ENCODE measurements around the gene TMED8. TPM values are rescaled to one million over a fixed set of nuclear protein-coding genes. Genes with fewer than 3 reads are reported as not detected.

TMED8 gene
- total RNA-seq, 1 donor from 2014 or later: 31.3 TPM

- Mint-ChIP-seq H3K9me3 (no peaks in the 10 kb centered on the region), H3K4me3 (no peak overlapping the region), H3K4me1 (peaks cover 11% of the 10 kb centered on the region), H3K27me3 (no peaks in the 10 kb centered on the region), H3K27ac (no peak overlapping the region), H3K36me3 (ENCODE audit: low read depth) (peaks cover 7% of the 10 kb centered on the region)
- no peak for DNase-seq
- no peak for ATAC-seq (ENCODE audit: low read depth)
- intact Hi-C loops (cut with micrococcal nuclease): loop anchor here (1.0 kb wide), 2 partner anchors 16 to 165 kb away; no protein-coding TSS in a partner anchor
- TF ChIP-seq, protein P1, sequence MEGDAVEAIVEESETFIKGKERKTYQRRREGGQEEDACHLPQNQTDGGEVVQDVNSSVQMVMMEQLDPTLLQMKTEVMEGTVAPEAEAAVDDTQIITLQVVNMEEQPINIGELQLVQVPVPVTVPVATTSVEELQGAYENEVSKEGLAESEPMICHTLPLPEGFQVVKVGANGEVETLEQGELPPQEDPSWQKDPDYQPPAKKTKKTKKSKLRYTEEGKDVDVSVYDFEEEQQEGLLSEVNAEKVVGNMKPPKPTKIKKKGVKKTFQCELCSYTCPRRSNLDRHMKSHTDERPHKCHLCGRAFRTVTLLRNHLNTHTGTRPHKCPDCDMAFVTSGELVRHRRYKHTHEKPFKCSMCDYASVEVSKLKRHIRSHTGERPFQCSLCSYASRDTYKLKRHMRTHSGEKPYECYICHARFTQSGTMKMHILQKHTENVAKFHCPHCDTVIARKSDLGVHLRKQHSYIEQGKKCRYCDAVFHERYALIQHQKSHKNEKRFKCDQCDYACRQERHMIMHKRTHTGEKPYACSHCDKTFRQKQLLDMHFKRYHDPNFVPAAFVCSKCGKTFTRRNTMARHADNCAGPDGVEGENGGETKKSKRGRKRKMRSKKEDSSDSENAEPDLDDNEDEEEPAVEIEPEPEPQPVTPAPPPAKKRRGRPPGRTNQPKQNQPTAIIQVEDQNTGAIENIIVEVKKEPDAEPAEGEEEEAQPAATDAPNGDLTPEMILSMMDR (IDR thresholded peaks at IDR 0.05): no peak
- ChIA-PET POLR2A (no interaction called here), CTCF (interaction anchor here (0.8 to 3.6 kb wide), 16 partner anchors 13 to 606 kb away, joined by 3 to 39 read pairs (median 5); no protein-coding TSS in a partner anchor)
These were observed 60.0 kb downstream of the TMED8 start for GRCh38 chr14:77316872-77317301.

DNA sequence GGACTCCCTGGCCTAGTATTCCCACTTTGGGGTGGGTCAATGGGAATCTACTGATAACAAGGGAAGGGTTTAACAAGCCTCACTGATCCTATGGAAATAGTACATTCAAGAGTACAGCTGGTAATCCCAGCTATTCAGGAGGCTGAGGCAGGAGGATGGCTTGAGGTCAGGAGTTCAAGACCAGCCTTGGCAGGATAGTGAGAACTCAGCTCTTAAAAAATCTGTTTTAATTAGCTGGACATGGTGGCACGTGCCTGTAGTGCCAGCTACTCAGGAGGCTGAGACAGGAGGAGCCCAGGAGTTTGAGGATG lies 60.7 kb downstream of the TMED8 start:
- TF ChIP-seq, protein P1 (IDR thresholded peaks at IDR 0.05): no peak
- Mint-ChIP-seq H3K4me1 (peaks cover 9% of the 10 kb centered on the region), H3K9me3 (no peaks in the 10 kb centered on the region), H3K27me3 (no peaks in the 10 kb centered on the region), H3K4me3 (no peak overlapping the region), H3K36me3 (ENCODE audit: low read depth) (peaks cover 5% of the 10 kb centered on the region), H3K27ac (no peak overlapping the region)
- ChIA-PET POLR2A (interaction anchor here (1.0 kb wide), 1 partner anchor 194 kb away, joined by 5 read pairs; no protein-coding TSS in a partner anchor), CTCF (interaction anchor here (0.6 to 3.6 kb wide), 34 partner anchors 8 to 606 kb away, joined by 3 to 39 read pairs (median 4); partner anchors contain the start of genes SAMD15 and TMED8)
- ATAC-seq (ENCODE audit: low read depth) (no peak), DNase-seq (no peak)
- intact Hi-C loops (cut with micrococcal nuclease): loop anchor here (1.0 kb wide), 2 partner anchors 15 to 164 kb away; no protein-coding TSS in a partner anchor

GRCh38 chr14:77314539-77315457 lies 62.1 kb downstream of the TMED8 start:
- H3K4me1 Mint-ChIP-seq: peaks cover 4% of the 10 kb centered on the region
- H3K4me3 Mint-ChIP-seq: no peak overlapping the region
- TF ChIP-seq, protein P1 (IDR thresholded peaks at IDR 0.05): no peak
- ATAC-seq (ENCODE audit: low read depth): no peak
- peaks cover 2% of the 10 kb centered on the region for H3K36me3 Mint-ChIP-seq (ENCODE audit: low read depth)
- ChIA-PET CTCF (interaction anchor here (1.0 to 3.6 kb wide), 14 partner anchors 8 to 442 kb away, joined by 3 to 39 read pairs (median 7); partner anchors contain the start of genes SAMD15 and TMED8), POLR2A (interaction anchor here (0.7 kb wide), 1 partner anchor 238 kb away, joined by 3 read pairs; no protein-coding TSS in a partner anchor)
- no peaks in the 10 kb centered on the region for H3K9me3 Mint-ChIP-seq
- no peaks in the 10 kb centered on the region for H3K27me3 Mint-ChIP-seq
- no peak overlapping the region for H3K27ac Mint-ChIP-seq
- intact Hi-C loops (cut with micrococcal nuclease): no loop called here
- no peak for DNase-seq

- Mint-ChIP-seq H3K9me3 (no peaks in the 10 kb centered on the region), H3K4me3 (no peak overlapping the region), H3K27ac (no peak overlapping the region), H3K36me3 (ENCODE audit: low read depth) (peaks cover 2% of the 10 kb centered on the region), H3K4me1 (peaks cover 4% of the 10 kb centered on the region), H3K27me3 (no peaks in the 10 kb centered on the region)
- POLR2A ChIA-PET: interaction anchor here (0.7 kb wide), 1 partner anchor 239 kb away, joined by 3 read pairs; no protein-coding TSS in a partner anchor
- intact Hi-C loops (cut with micrococcal nuclease): no loop called here
- TF ChIP-seq, protein P1 (IDR thresholded peaks at IDR 0.05): no peak
- CTCF ChIA-PET: interaction anchor here (1.7 to 3.6 kb wide), 3 partner anchors 13 to 161 kb away, joined by 4 to 39 read pairs (median 30); partner anchors contain the start of genes SAMD15 and TMED8
- DNase-seq (no peak), ATAC-seq (ENCODE audit: low read depth) (no peak)
These were observed 62.9 kb downstream of the TMED8 start for GRCh38 chr14:77314043-77314442.

- DNase-seq (no peak), ATAC-seq (ENCODE audit: low read depth) (no peak)
- POLR2A ChIA-PET: no interaction called here
- no peak overlapping the region for H3K27ac Mint-ChIP-seq
- no peaks in the 10 kb centered on the region for H3K27me3 Mint-ChIP-seq
- intact Hi-C loops (cut with micrococcal nuclease): no loop called here
- no peak overlapping the region for H3K4me3 Mint-ChIP-seq
- H3K36me3 Mint-ChIP-seq (ENCODE audit: low read depth): peaks cover 2% of the 10 kb centered on the region
- no peaks in the 10 kb centered on the region for H3K9me3 Mint-ChIP-seq
- TF ChIP-seq, protein P1 (IDR thresholded peaks at IDR 0.05): no peak
- H3K4me1 Mint-ChIP-seq: peaks cover 8% of the 10 kb centered on the region
- CTCF ChIA-PET: interaction anchor here (2.3 kb wide), 1 partner anchor 13 kb away, joined by 7 read pairs; no protein-coding TSS in a partner anchor
These were observed 63.5 kb downstream of the TMED8 start for GRCh38 chr14:77313371-77313770.
